Hepatic stellate cell (primary cell): ENCODE data around the gene SULT2B1.
"Not testable (repeated sequence)": the region's sequence is repeated elsewhere in the genome, so short reads cannot be mapped to it uniquely, and the experiment has no call there.

Source experiments
- DNase-seq: peaks from one replicate; pipeline ENCODE4 v3.0.0; 2011; ENCODE audit warnings: low spot score

The SULT2B1 gene

DNA sequence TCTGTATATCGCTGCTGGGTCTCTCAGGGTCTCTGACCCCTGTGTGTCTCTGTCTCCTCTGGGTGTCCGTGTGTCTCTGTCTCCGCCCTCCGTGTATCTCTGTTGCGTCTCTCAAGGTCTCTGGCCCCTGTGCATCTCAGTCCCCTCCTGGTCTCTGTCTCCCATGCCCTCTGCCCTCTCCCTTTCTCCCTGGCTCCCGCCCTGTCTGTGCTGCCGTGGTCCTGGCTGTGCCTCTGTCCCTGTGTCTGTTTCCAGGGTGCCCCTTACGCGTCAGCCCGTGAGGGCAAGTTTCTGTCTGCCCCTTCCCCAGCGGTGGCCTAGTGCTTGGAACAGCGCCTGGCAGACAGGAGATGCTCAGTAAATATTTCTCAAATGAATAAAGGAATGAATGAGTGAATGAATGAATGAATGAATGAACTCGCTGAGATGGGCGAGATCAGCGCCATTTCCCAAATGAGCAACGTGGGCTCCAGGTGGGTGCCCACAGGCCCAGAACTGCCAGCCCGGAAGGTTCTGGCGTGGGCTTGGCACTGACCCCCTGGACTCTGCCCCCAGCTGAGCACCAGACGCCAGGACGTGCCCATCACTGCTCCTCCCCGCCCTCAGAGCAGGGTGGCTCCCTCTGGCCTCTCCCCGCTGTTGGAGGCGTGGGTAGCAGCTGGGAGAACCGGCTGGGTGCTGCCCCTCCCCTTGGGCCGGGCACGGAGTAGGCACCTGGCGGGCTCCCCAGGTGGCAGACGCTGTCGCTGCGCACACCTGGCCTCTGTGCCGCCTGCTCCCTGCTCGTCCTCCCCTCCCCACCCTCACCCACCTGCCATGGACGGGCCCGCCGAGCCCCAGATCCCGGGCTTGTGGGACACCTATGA, at the start of gene SULT2B1:
SULT2B1 (plus strand) TSS at position 736 of the 866 bp plus-strand sequence; CDS start at position 817, 81 bp downstream.
- no peak for DNase-seq

GRCh38 chr19:48502350-48503018, 49.5 kb upstream of the SULT2B1 start:
- no peak for DNase-seq

DNA sequence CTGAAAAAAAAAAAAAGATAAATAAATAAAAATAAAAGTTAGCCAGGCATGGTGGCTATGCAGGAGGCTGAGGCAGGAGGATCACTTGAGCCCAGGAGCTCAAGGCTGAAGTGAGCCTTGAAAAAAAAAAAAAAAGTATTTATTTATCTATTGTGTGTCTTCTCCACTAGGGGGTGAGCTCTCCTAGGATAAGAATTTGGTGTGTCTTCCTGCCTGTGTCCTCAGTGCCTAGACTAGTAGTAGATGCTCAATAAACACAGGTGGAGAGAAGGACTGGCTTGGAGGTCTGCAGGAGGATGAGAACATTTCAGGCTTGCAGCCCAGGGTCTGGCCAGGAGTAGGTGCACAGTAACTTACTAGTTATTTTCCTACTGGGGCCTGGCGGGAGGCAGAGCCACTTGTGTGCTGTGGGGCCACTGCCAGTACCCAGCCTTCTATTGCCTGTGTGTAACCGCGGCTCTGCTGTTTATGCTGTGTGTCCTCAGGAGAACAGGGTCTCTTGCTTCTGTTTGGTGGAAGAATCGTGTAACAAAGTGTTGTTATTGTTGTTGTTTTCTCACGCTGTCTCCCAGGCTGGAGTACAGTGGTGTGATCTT, 45.7 kb upstream of the SULT2B1 start:
- DNase-seq, result no peak

DNA sequence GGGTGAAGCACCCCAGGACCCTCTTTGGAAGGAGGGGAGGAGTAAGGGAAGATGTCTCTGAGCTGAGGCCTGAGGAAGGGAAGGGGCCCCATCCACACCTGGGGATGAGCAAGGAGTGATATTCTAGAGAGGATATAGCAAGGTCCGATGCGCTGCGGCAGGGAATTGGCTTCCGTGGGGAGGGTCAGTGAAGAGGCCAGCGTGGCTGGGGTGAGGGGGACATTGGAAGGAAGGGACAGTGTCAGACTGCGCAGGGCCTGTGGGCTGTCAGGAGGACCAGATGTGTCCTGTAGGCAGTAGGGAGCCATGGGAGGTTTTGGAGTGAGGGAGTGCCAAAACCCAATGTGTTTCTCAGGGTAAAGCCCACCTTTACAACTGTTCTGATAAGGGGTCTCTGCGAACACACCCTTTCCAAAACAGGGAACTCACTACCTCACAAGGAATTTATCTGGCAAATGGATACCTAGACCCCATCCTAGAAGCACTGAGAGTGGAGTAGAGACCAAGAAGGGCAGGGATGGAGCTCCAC, 44.0 kb upstream of the SULT2B1 start:
- DNase-seq, result no peak

GRCh38 chr19:48508729-48509411, 43.1 kb upstream of the SULT2B1 start:
- no peak for DNase-seq

DNA sequence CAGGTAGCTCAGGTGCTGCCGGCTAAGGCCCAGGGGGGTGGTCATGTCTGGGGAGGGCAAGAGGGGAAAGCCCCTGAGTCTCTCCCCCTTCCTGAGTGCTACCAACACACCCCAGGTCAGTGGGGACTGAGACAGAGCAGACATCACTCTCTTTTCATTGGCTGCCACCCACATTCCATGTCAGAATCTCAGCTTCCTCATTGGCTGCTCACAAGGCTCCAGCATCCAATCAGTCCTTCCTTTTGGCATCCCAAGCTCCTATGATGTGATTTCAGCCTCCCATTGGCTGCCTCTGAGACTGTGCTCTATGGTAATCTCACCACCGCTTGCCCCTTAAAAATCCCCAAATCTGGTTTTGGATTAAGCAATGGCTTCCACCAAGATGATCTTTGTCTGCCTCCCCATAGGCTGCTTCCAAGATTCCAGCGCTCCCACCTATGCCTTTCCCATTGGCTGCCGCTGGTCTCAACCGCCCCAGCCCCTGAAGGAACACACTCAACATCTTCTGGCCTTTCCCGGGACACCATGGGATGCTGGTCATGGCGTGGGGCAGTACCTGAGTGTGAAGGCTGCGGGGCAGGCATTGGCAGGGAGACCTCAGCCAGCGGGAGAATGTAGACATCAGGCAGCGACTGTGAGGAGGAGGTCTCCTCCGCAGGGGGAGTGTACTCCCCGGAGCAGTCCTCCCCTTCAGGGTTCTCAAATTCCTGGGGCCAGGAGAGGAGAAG, 42.3 kb upstream of the SULT2B1 start:
- no peak for DNase-seq

GRCh38 chr19:48510421-48511268, 41.3 kb upstream of the SULT2B1 start:
- DNase-seq, result no peak

DNA sequence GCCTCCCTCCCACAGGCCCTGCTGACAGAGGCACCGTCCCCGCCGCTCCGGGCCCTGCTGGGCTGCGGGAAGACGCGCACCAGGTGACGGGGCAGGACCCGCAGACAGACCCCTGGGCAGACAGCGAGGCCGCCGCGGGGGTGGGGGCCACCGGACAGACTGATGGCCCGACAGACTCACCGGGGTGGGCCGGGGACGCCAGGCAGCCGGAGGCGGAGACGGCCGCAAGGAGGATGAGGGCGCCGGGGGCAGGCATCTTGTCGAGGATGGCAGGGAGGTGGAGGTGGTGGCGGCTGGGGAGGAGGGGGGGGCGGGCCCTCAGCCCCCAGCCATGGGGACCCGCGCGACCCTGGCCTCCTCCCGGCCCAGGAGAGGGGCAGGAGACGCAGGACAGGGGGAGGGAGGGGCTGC, 40.6 kb upstream of the SULT2B1 start:
- no peak for DNase-seq

DNA sequence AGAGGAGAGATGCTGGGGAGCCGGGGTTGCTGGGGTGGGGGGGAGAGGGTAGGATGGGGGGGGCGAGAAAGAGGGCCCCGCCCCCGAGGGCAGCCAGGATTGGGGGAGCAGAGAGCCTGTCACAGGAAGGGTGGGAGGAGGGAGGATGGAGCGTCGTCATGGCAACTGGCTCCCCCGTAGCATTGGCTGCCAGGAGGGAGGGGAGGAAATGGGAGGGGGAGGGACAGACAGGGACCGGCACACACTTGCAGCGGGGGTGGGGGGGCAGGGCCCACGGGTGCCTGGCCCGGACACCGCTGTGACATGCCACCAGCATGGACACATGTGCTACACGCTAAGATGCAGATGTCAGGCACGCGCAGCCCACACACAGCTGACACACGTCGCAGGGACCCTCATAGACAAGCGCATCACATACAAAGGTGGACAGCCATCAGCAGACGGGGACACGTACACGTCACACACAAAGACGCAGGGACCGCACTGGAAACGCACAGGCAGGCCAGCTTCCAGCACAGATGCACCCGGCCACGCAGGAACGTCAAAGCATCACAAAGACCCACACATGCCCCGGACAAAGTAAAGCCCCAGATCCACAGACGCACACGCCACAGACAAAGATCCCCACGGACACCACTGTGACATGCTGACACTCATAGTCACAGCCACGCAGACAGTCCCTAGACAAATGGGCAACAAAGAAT, 40.0 kb upstream of the SULT2B1 start, which contains the start of gene LMTK3:
LMTK3 (minus strand) TSS at position 36 of the 704 bp plus-strand sequence. CDS start 259 bp downstream, outside the sequence.
- DNase-seq, result no peak

- DNase-seq, result no peak
These were observed 39.3 kb upstream of the SULT2B1 start for GRCh38 chr19:48512504-48513288.

DNA sequence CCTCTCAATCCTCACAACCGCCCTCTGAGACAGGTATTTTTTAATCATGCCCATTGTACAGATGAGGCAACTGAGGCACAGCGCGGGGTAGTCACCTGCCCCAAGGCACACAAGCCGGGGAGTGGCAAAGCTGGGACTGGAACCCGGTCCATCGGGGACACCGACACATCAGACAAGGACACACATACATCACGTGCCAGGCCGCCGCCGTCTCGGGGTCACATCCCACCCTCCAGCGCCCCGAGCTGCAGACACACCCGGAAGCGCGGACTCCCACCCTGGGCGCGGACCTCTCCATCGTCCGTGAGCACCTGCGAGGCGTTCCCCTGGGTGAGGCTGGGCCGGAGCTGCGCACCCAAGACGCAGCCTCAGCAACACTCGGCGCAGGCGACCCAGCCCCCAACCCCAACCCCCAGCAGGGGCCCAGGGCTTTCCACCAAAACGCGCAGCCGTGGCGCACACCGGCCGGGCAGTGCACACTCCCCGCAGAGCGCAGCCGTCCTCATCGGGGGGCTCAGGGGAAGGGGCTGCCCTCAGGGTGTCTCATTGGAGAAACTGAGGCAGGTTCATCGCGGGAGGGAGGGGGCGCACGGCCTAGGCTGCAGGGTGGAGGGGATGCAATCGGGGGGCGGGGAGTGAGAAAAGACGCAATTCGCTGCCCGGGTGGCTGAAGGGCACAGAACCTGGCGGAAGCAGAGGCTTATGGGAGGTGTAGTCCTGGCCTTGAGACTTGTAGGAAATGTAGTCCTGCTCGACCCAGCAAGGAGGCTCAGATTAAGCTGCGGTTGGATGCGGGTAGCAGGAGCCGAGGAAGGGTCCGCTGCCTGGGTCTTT, 38.5 kb upstream of the SULT2B1 start:
- DNase-seq, result peak; percentile 81

DNA sequence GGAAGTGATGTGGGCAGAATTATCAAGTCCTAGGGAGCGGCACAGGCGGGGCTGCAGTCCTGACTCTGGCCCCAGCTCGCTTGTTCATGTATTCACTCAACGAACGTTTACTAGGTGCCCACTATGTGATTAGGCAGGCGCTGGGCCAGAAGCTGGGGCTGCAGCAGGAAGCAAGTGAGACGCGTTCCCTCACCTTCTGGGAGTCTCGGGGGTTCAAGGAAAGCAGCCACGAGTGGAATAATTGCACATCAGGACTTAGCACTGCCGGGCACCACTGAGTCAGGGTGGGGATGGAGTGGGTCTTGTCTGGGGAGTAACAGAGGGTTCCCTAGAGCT, 37.9 kb upstream of the SULT2B1 start:
- no peak for DNase-seq

DNA sequence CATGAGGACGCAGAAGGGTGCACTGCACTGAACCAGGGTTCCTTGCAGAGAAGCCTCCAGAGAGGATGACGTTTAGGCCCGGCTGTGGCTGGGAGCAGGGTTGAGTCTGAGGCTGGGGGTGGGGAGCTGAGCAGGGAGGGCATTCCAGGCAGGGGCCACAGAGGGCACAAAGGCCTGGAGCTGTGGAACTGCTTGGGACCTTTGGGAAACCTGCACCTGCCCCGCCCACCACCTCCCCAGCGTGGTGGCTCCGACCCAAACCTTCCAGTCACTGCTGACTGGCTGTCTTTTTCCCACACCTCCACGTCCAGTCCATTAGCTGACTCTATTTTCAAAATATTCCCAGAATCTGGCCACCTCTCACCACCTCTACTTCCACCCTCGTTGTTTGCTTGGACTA, 35.4 kb upstream of the SULT2B1 start:
- DNase-seq, result no peak

DNA sequence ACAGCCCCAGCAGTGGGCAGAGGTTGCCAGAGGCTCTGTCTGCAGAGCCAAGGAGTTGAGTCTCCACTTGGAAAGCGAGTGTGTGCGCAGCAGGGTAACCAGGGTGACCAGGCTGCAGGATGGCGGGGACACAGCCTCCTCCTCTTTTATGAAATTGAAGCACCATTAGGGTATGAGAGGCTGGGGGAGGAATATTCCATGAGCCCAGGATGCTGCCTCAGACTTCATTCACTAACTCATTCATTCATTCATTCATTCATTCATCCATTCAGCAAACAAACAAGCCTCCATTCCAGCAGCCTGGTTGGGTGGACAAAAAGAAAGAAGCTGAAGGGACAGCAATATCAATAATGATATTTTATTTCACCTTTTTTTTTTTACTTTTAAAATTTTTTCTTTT, 33.8 kb upstream of the SULT2B1 start:
- DNase-seq, result no peak

- DNase-seq, result not testable (repeated sequence)
These were observed 32.5 kb upstream of the SULT2B1 start for GRCh38 chr19:48519426-48519825.

DNA sequence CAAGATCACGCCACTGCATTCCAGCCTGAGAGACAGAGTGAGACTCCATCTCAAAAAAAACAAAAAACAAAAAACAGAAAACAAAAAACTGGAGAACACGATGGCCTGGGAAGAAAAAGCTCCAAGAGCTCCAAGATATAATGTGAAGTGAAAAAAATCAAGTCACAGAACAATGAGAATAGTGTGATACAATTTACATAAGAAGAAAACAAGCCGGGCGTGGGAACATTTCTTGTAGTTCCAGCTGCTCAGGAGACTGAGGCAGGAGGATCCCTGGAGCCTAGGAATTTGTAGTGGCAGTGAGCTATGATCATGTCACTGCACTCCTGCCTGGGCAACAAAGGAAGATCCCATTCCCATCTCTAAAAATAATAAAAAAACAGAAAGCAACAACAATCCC, 31.8 kb upstream of the SULT2B1 start:
- DNase-seq, result no peak

GRCh38 chr19:48524221-48524620, 27.8 kb upstream of the SULT2B1 start:
- no peak for DNase-seq

DNA sequence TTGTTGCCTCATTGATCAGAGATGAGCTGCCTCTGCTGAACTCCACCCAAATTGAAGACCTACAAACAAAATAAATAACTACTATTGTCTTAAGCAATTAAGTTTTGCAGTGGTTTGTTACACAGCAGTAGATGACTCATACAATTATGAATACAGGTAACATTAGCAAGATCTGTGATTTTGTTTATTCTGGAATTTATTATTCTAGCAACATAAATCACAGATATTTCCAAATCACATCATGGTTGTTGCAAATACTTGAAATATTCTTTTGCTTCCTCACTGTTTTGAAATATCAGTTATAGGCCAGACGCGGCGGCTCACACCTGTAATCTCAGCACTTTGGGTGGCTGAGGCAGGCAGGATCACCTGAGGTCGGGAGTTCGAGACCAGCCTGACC, 27.2 kb upstream of the SULT2B1 start:
- no peak for DNase-seq
